ENCODE results near the gene FANCC. TPM values are rescaled to one million over a fixed set of nuclear protein-coding genes. Genes with fewer than 3 reads are reported as not detected.
A peak's percentile ranks its signal among the peaks of the same experiment; 100 is the strongest.

FANCC gene
- total and polyA plus RNA-seq, 2 of the 13 experiments (the other 11 are each of a cell fraction or from before 2014, with no cell fraction given), result 7.4 to 8.6 TPM

DNA sequence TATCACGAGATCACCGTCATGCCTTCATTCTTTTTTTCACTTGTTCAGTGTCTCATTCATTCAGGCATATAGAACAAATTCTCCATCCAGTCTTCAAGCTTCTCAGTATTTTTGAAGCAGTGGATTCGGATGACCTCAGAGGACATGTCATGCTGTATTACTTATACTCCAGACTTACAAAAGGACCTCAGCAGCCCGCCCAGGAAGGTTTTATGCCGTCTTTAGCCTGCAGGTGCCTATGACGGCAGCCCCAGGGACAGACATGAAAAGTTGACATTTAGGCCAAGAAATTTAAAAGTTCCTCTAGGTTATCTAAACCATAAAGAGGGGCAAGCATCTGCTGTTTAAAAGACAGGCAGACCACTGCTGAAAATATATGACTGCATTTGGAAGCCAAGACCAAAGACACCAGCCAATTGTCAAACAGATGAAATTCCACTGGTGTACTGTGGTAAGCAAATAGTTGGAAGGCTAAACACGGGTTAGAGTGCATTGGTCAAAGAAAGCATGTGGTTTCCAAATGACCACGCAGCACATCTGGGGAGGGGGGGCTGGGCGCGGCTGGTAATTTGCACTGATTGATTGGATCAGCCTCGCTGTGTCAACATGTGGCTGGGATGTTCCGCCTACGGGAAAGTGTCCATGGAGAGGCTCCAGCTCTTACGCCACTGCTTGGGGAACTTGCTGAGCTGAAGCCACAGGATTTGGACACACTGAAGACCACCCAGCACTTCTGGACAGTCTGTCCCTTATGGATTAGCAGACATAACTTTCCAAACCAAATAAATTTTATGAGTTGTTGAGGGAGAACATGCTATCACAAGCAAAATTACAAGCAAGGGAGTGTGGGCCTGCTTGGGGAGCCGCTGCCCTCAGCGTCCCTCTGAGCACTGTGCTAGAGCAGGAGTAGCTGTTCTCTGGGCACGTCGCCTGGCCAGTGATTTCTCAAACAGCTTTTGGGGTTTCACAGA is 173.6 kb downstream of the FANCC start (continued):
- TF ChIP-seq PATZ1 (CRISPR knock-in tag; IDR thresholded peaks at IDR 0.05) (peak; percentile 54; the same call in 1 of the 2 replicates), ZNF878 (CRISPR knock-in tag; IDR thresholded peaks at IDR 0.05) (no peak), TBP (CRISPR knock-in tag; IDR thresholded peaks at IDR 0.05) (no peak), TGIF2 (CRISPR knock-in tag; IDR thresholded peaks at IDR 0.05) (no peak), CREB3 (CRISPR knock-in tag; IDR thresholded peaks at IDR 0.05) (no peak), MLLT10 (CRISPR knock-in tag; IDR thresholded peaks at IDR 0.05) (no peak), HOXA5 (CRISPR knock-in tag; IDR thresholded peaks at IDR 0.05) (no peak), TBL1XR1 (IDR thresholded peaks at IDR 0.05; ENCODE audit: borderline replicate concordance, low read length, partially characterized antibody) (no peak), CEBPG (CRISPR knock-in tag; IDR thresholded peaks at IDR 0.05) (peak; percentile 29; the same call in 1 of the 2 replicates), ZNF883 (CRISPR knock-in tag; IDR thresholded peaks at IDR 0.05; ENCODE audit: not compliant biosample characterization) (no peak), RARA (CRISPR knock-in tag; IDR thresholded peaks at IDR 0.05) (peak; percentile 35; the same call in 1 of the 2 replicates), ZNF704 (CRISPR knock-in tag; IDR thresholded peaks at IDR 0.05; ENCODE audit: borderline replicate concordance) (no peak), PITX1 (CRISPR knock-in tag; IDR thresholded peaks at IDR 0.05) (no peak; the same call in 1 of the 2 replicates), HNF4A (CRISPR knock-in tag; IDR thresholded peaks at IDR 0.05) (peak; percentile 32; the same call in 1 of the 2 replicates), ZNF597 (CRISPR knock-in tag; IDR thresholded peaks at IDR 0.05) (no peak), SRY (CRISPR knock-in tag; IDR thresholded peaks at IDR 0.05) (no peak), ESRRA (CRISPR knock-in tag; IDR thresholded peaks at IDR 0.05; ENCODE audit: low read depth) (no peak), EEA1 (CRISPR knock-in tag; IDR thresholded peaks at IDR 0.05; ENCODE audit: borderline replicate concordance) (no peak), FOXK1 (CRISPR knock-in tag; IDR thresholded peaks at IDR 0.05; ENCODE audit: borderline replicate concordance, low read depth) (peak; percentile 43; the same call in 1 of the 2 replicates), ZNF343 (CRISPR knock-in tag; IDR thresholded peaks at IDR 0.05) (no peak), ZBTB21 (CRISPR knock-in tag; IDR thresholded peaks at IDR 0.05) (no peak), MBD4 (IDR thresholded peaks at IDR 0.05; ENCODE audit: borderline replicate concordance, low read length) (no peak), GATAD2A (CRISPR knock-in tag; IDR thresholded peaks at IDR 0.05) (peak; percentile 66; the same call in 1 of the 2 replicates)
- TF ChIP-seq, protein P1, sequence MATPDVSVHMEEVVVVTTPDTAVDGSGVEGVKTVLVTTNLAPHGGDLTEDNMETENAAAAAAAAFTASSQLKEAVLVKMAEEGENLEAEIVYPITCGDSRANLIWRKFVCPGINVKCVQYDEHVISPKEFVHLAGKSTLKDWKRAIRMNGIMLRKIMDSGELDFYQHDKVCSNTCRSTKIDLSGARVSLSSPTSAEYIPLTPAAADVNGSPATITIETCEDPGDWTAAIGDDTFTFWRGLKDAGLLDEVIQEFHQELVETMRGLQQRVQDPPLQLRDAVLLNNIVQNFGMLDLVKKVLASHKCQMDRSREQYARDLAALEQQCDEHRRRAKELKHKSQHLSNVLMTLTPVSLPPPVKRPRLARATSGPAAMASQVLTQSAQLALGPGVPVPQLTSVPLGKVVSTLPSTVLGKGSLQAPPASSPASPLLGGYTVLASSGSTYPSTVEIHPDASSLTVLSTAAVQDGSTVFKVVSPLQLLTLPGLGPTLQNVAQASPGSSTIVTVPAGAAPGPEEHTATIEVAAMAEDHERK (CRISPR knock-in tag; IDR thresholded peaks at IDR 0.05; ENCODE audit: low read depth), result no peak
